Stimulated activated CD4-positive, alpha-beta T cell treated with anti-CD3 and anti-CD28 coated beads, Interleukin-4, amount 100 ng/mL, for 1 hour (primary cell): ENCODE data around the gene PPM1F.
"Not testable (repeated sequence)": the region's sequence is repeated elsewhere in the genome, so short reads cannot be mapped to it uniquely, and the experiment has no call there.

ENCODE experiments used
- DNase-seq: peaks from one replicate; pipeline ENCODE4 v3.0.0-alpha.2; 2020

The PPM1F gene

GRCh38 chr22:21881841-21882753 lies 70.6 kb downstream of the PPM1F start:
- no peak for DNase-seq

- peak; percentile 19 for DNase-seq
These were observed 76.0 kb downstream of the PPM1F start for GRCh38 chr22:21876486-21877176.

- DNase-seq: not testable (repeated sequence)
These were observed 77.7 kb downstream of the PPM1F start for GRCh38 chr22:21874953-21875352.

GRCh38 chr22:21873619-21874018 lies 79.0 kb downstream of the PPM1F start:
- no peak for DNase-seq

- DNase-seq: not testable (repeated sequence)
These were observed 79.9 kb downstream of the PPM1F start for GRCh38 chr22:21872741-21873140.
